GM12872 (cell line): ENCODE data around the gene LY6G6F.

Source experiments
- CTCF ChIP-seq: IDR thresholded peaks from 3 replicates; pipeline ENCODE4 v1.5.1; 2011; ENCODE audit warnings: low read depth, mild to moderate bottlenecking, low read length, moderate library complexity; ENCODE audit not compliant: insufficient read depth

Gene LY6G6F

GRCh38 chr6:31661262-31662123, 45.2 kb upstream of the LY6G6F start:
- TF ChIP-seq CTCF: peak; percentile 24; the same call in 1 of the 3 replicates

- no peak for TF ChIP-seq CTCF
These were observed 44.4 kb upstream of the LY6G6F start for GRCh38 chr6:31662124-31662723.

- no peak for TF ChIP-seq CTCF
These were observed 43.3 kb upstream of the LY6G6F start for GRCh38 chr6:31663126-31663960.

GRCh38 chr6:31663961-31664789, 42.5 kb upstream of the LY6G6F start:
- TF ChIP-seq CTCF: no peak

- TF ChIP-seq CTCF: no peak
These were observed 41.7 kb upstream of the LY6G6F start, which contains the start of gene GPANK1 for GRCh38 chr6:31664790-31665500. Gene GPANK1, minus strand, starts transcription at chr6:31664997. Its CDS starts 519 bp downstream, at chr6:31664478.

GRCh38 chr6:31665501-31666336, 40.9 kb upstream of the LY6G6F start, which contains the start of gene CSNK2B:
Gene CSNK2B, plus strand, starts transcription at chr6:31666080. Its CDS starts 752 bp downstream, at chr6:31666832.
- no peak for TF ChIP-seq CTCF
